Ishikawa (cell line): Measurements from ENCODE around the gene CPED1.

Source experiments
- CEBPB ChIP-seq: IDR thresholded peaks from 2 replicates; pipeline ENCODE4 v1.6.1; 2012
- CREB1 ChIP-seq: IDR thresholded peaks from 2 replicates; pipeline ENCODE4 v1.6.1; 2012; ENCODE audit warnings: low read depth
- EP300 ChIP-seq: IDR thresholded peaks from 2 replicates; pipeline ENCODE4 v1.6.1; 2012; ENCODE audit warnings: borderline replicate concordance
- FOXM1 ChIP-seq: IDR thresholded peaks from 2 replicates; pipeline ENCODE4 v1.6.1; 2012; ENCODE audit warnings: low read depth, borderline replicate concordance
- NFIC ChIP-seq: IDR thresholded peaks from 2 replicates; pipeline ENCODE4 v1.6.1; 2012
- RAD21 ChIP-seq: IDR thresholded peaks from 2 replicates; pipeline ENCODE4 v1.6.1; 2012; ENCODE audit warnings: low read depth
- TAF1 ChIP-seq: IDR thresholded peaks from 2 replicates; pipeline ENCODE4 v1.6.1; 2012; ENCODE audit warnings: low read depth, mild to moderate bottlenecking
- TCF12 ChIP-seq: IDR thresholded peaks from 2 replicates; pipeline ENCODE4 v1.6.1; 2012; ENCODE audit warnings: low read depth
- TEAD4 ChIP-seq: IDR thresholded peaks from 2 replicates; pipeline ENCODE4 v1.6.1; 2012
- YY1 ChIP-seq: IDR thresholded peaks from 2 replicates; pipeline ENCODE4 v1.6.1; 2012; ENCODE audit warnings: low read depth
- ZBTB7A ChIP-seq: IDR thresholded peaks from 2 replicates; pipeline ENCODE4 v1.6.1; 2012; ENCODE audit warnings: low read depth
- TF ChIP-seq, protein P1 (sequence below): IDR thresholded peaks from 2 replicates; pipeline ENCODE4 v1.6.1; 2012
- TF ChIP-seq, protein P2 (sequence below): IDR thresholded peaks from 2 replicates; pipeline ENCODE4 v1.6.1; 2012; ENCODE audit warnings: low read depth, mild to moderate bottlenecking
- TF ChIP-seq, protein P3 (sequence below): IDR thresholded peaks from 2 replicates; pipeline ENCODE4 v1.6.1; 2012

The CPED1 gene

DNA sequence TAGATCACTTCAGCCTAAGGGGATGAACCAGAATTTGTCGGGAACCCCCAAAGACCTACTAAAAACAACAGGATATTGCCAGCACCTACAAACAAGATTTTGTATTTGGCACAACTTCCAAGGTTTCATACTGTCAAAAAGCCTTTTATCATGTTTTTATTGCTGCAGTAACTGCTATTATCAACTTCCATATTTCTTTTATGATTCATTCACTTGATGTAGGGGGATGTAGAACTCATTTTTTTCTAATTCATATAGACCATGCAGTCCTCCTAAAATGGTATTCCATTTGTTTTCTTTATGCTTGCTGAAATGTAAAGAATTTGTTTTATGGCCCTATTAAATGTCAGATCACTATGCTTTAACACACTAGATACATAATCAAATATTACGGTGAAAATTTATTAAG, 310.3 kb downstream of the CPED1 start:
- TF ChIP-seq RAD21 (no peak), TCF12 (no peak), NFIC (no peak), CREB1 (no peak), CEBPB (no peak)

DNA sequence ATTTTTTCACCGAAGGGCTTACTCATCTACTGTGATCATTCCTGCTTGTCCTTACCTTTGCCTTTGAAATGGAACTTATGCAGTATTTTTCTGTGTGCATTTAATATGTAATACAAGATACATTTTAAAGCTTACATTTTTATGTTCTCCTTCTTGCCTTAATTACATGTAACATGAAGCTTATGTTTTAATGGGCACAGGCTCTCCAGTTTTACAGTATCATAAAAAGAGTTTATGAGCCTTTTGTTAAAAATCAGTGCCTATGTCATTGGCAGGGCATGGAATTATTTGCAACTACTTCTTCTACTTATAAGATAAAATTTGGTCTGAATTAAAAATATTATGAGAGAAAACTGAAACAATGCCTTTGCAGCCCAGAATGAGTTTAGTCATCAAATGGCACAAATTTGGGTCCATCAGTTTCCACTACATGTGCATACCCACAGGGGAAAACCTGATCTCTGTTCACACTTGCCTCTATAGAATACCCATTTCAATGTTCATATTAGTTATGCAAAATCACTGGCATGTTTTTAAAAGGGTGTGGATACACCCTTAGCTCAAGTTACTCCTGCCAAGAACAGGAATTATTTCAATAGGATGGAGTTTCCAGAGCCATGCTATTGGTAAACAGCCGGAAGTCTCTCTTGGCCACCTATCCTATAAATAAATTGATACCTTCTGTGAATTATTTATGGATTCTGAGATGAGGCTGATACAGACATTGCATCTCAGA, 312.3 kb downstream of the CPED1 start:
- TF ChIP-seq TEAD4 = no peak
- TF ChIP-seq NFIC = no peak
- TF ChIP-seq ZBTB7A = no peak
- TF ChIP-seq, protein P1, sequence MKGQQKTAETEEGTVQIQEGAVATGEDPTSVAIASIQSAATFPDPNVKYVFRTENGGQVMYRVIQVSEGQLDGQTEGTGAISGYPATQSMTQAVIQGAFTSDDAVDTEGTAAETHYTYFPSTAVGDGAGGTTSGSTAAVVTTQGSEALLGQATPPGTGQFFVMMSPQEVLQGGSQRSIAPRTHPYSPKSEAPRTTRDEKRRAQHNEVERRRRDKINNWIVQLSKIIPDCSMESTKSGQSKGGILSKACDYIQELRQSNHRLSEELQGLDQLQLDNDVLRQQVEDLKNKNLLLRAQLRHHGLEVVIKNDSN = no peak
- TF ChIP-seq FOXM1 = no peak

DNA sequence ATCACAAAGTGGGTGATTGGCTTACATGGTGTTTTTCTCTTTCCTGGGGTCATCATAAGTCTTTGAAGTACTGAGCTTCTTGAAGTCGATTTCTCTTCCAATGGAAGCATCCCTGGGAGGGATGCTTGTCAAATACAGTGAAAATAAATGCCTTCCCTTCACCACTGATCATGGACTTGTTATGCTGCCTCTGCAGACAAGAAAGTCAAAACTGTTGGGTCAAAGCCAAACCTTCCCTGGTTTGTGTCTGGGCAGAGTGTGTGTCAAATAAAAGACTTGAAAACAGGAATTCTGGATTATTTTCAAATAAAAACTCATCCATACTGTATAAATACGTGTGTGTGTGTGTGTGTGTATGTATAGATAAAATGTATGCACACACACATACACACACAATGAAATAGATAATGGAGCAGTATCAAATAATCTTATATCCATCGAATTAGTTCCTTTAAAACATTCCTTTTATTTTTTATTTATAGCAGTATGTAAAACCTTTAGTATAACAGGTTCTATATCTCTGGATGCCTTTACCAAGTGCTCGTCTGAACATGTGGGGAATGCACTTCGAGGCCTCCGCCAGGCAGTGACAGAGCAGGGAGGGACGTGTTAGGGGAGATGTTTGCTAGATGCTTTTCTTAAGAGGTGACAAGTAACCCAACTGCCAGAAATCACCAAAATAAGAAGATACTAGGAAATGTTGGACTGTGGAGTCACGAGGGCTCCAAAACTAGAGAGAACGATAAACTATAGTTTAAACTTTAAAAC, 313.1 kb downstream of the CPED1 start:
- TF ChIP-seq CEBPB (no peak), YY1 (no peak), TCF12 (no peak), NFIC (no peak), EP300 (no peak)
- TF ChIP-seq, protein P2, sequence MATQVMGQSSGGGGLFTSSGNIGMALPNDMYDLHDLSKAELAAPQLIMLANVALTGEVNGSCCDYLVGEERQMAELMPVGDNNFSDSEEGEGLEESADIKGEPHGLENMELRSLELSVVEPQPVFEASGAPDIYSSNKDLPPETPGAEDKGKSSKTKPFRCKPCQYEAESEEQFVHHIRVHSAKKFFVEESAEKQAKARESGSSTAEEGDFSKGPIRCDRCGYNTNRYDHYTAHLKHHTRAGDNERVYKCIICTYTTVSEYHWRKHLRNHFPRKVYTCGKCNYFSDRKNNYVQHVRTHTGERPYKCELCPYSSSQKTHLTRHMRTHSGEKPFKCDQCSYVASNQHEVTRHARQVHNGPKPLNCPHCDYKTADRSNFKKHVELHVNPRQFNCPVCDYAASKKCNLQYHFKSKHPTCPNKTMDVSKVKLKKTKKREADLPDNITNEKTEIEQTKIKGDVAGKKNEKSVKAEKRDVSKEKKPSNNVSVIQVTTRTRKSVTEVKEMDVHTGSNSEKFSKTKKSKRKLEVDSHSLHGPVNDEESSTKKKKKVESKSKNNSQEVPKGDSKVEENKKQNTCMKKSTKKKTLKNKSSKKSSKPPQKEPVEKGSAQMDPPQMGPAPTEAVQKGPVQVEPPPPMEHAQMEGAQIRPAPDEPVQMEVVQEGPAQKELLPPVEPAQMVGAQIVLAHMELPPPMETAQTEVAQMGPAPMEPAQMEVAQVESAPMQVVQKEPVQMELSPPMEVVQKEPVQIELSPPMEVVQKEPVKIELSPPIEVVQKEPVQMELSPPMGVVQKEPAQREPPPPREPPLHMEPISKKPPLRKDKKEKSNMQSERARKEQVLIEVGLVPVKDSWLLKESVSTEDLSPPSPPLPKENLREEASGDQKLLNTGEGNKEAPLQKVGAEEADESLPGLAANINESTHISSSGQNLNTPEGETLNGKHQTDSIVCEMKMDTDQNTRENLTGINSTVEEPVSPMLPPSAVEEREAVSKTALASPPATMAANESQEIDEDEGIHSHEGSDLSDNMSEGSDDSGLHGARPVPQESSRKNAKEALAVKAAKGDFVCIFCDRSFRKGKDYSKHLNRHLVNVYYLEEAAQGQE = no peak
- TF ChIP-seq, protein P1 = no peak

DNA sequence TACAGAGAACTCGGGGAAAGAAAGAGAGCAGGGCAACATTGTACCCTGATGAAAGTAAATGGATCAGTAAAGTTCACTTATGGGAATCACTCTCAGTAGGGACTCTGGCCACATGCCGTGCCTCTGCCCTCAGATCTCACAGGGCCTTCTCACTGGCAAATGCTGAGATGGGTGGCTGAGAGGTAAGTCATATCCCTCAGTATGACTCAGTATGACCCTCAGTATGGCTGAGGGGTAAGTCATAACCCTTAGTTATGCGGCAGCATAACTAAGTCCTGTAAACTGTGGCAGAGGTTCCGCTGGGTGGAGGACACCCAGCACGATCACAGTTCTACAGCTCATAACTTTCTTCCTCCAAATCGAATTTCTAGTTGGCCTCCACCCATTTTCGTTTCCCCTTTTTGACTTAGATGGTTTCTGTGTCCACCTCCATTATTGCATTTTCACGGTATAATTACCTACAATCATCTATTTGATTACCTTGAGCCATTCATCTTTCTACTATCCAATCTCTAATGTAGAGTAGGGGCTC, 313.8 kb downstream of the CPED1 start:
- TF ChIP-seq, protein P1 = no peak
- TF ChIP-seq CEBPB (no peak), YY1 (no peak), RAD21 (no peak), EP300 (no peak), ZBTB7A (no peak), FOXM1 (no peak), TAF1 (no peak)
- TF ChIP-seq, protein P2 = no peak
- TF ChIP-seq, protein P3, sequence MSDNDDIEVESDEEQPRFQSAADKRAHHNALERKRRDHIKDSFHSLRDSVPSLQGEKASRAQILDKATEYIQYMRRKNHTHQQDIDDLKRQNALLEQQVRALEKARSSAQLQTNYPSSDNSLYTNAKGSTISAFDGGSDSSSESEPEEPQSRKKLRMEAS = no peak

DNA sequence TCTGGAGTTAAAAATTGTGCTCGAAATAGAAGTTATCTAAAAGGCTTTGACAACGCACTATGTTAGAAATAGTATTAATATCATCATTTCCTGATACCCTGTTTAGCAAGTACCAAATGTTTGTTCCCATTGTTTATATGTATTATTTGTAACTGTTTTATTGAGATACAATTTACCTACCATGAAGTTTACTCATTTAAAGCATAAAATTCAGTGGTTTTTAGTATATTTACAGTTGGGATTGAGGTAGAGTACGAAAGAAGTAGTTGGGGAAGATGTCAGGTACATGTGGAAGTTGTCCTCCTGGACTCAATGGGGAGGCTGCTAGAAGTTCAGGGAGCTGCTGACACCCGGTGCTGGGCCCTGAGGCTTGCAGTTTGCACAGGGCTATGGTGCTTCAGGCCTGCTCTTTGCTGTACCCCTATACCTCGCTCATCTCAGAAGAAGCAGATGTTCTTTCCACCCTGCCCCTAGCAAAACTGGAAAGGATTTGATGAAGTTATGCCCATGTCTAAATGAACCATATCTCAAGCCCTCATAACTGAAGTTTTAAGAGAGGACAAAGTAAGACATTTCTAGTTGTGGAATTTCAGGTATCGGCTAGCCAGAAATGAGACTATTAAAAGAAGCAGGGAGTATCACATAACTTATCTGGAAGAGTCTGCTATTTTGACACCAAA, 315.1 kb downstream of the CPED1 start:
- no peak for TF ChIP-seq RAD21
- no peak for TF ChIP-seq TEAD4
- no peak for TF ChIP-seq CEBPB
- TF ChIP-seq, protein P1 = no peak
- TF ChIP-seq YY1 = no peak
- TF ChIP-seq, protein P3 = no peak
- TF ChIP-seq FOXM1 = no peak
- TF ChIP-seq TAF1 = no peak
